DMS153 treated with DMSO at 0.1 percent for 48 hours (cell line): ENCODE results near the gene E2F8.
"Not testable (repeated sequence)": the region's sequence is repeated elsewhere in the genome, so short reads cannot be mapped to it uniquely, and the experiment has no call there.

Experiments used
- DNase-seq: peaks from one replicate; lab custom pipeline; 2025; ENCODE audit not compliant: unreplicated experiment; lab: John Stamatoyannopoulos, UW

The E2F8 gene, protein sequence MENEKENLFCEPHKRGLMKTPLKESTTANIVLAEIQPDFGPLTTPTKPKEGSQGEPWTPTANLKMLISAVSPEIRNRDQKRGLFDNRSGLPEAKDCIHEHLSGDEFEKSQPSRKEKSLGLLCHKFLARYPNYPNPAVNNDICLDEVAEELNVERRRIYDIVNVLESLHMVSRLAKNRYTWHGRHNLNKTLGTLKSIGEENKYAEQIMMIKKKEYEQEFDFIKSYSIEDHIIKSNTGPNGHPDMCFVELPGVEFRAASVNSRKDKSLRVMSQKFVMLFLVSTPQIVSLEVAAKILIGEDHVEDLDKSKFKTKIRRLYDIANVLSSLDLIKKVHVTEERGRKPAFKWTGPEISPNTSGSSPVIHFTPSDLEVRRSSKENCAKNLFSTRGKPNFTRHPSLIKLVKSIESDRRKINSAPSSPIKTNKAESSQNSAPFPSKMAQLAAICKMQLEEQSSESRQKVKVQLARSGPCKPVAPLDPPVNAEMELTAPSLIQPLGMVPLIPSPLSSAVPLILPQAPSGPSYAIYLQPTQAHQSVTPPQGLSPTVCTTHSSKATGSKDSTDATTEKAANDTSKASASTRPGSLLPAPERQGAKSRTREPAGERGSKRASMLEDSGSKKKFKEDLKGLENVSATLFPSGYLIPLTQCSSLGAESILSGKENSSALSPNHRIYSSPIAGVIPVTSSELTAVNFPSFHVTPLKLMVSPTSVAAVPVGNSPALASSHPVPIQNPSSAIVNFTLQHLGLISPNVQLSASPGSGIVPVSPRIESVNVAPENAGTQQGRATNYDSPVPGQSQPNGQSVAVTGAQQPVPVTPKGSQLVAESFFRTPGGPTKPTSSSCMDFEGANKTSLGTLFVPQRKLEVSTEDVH

DNA sequence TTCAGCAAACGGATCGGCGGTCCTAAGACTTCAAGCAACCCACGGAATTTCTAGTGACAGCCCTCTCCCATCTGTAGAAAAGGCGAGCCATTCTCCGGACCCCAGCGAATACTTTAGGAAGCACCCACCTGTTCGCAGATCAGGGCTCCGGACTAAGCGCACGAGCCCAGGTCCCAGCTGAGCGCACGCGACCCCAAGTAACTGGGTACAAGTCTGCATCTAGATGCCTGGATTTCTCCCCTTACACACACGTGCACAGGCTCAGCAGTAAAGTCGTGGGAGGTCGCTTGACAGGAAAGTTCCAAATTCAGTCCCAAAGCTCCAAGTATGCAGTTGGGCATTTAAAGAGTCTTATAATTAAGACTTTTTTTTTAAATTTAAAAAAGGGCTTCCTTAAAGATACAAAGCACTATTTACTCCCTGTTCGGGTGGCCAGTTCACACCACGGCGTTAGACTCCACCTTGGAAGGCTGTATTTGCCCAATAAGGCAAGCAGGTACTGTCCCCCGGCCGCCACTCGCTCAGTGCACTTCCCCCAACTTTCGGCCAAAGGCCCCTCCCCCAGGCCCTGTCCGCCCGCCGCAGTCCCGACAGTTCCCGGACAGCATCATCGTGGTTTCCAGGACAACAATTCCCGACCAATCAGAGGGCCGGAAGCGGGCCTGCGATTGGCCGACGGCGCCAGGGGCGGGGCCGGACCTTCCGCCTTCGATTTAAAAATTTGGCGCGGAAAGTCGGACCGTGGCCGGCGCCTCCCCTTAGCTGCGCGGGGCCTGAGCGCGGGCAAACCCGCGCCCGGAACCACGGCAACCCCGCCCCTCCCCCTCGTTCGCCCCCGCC lies at the start of gene E2F8:
Gene E2F8 (minus strand): TSS at position 526 of the 840 bp plus-strand sequence. CDS start 824 bp downstream, outside the sequence.
- peak; percentile 94 for DNase-seq

DNA sequence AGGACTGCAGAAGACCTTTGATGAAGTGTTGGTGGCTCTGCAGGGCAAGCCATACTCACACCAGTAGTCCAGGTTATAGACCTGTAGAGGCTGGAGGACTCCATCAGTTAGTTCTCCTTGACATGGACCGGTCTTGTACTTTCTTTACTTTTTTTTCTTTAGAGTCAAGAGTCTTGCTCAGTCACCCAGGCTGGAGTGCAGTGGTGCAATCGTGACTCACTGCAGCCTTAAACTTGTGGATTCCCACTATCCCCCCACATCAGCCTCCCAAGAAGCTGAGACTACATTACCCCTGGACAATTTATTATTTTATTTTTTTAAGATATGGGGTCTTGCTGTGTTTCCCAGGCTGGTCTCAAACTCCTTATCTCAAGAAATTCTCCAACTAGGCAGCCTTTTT lies 49.6 kb upstream of the E2F8 start:
- DNase-seq = no peak

DNA sequence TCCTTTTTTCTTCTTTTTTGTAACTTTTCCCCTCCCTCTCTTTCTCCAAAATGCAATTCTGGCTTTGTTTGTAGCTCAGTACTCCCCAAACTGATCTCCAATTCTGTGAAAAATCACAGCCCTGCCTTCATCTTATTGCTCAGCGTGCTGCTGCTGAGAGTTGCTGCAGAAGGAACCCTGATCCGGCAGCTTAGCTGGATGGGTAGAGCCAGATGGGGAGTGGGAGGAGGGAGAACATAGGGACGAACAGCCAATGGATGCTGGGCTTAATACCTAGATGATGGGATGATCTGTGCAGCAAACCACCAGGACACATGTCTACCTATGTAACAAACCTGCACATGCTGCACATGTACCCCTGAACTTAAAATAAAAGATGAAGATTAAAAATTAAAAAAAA lies 47.5 kb upstream of the E2F8 start:
- DNase-seq = no peak

DNA sequence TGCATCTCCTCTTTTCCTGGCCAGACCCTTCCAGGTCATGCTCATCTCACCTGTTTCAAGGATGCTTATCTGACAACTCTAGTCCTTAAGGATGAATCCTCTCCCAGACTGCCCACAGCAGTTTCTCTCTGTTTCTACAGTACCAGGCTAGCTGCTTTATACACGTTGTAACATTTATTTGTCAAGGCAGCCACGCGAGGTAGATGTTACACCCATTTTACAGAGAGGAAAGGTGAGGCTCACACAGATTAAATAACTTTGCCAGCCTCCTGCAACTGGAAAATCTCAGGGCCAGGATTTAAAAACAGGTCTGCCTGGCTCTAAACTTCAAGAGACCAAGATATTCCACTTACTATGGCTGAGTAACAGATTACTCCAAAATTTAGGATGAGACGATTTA lies 45.7 kb upstream of the E2F8 start:
- DNase-seq = no peak

DNA sequence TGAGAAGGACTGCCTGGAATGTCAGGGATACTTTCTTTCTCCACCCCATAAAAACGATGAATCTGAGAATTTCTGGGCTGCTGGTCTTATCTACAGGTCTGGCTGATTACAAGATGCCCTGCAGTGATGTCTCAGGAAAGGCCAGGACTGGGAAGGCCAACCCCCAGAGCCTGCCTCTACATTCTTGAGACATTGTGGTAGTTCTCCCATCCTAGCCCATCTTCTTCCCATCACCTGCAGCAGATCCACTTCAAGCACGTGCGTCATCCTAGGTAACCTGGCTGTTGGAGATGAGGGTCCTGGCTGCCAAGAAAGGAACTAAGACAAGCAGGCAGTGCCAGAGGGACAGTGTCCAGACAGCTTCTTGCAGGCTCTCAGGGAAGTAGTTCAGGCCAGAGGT lies 44.1 kb upstream of the E2F8 start:
- DNase-seq = no peak

DNA sequence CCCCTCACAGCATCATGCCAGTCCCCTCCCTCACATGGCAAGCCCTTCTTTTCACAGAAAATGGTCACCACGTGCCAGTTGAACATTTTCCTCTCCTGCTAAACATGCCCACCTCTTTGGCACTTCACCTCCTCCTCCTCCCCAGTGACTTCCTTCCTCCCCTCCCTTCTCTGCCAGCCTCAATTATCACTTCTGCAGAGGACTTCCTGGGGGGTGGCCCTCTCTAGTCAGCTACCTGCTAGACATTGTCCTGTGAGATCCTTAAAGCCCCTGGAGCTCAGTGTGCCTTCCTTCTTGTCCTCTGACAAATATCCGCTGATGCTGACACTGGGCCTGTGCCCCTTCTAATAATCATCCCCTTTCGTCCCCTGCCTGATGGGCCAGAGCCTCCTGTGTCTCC lies 43.2 kb upstream of the E2F8 start:
- DNase-seq = no peak

DNA sequence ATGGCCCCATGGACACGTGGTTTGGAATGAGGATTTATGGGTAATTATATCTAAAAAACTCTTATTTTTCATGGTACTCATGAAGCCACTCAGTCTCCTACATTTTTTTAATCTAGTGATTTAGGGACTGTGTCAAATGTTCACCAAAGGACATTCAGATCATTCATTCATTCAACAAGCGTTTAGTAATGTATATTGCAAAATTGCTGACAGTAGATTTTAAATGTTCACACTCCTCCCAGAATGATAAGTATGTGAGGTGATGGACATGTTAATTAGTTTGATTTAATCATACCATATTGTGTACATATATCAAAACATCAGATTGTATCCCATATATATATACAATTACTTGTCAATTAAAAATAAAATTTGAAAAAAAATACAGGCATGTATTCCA lies 40.8 kb upstream of the E2F8 start:
- no peak for DNase-seq

DNA sequence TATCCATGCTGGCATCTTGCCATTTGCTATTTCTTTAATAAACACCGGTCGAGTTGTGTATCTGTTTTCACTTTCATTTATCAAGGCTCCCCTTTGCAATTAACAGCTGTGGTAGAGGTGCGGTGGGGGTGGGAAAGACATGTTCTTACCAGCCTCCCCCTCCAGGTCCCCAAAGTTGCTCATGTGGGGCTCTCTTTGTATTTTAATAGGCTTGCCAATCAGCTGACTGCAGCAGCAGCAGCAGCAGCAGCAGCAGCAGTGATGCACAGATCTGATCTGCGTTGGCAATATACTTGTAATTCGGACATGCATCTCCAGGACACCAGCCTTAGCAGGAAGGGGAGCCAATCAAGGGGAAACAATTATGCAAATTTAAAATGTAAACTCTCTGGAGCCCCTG lies 40.3 kb upstream of the E2F8 start:
- DNase-seq = no peak

- no peak for DNase-seq
These were observed 38.7 kb upstream of the E2F8 start for GRCh38 chr11:19279451-19279850.

DNA sequence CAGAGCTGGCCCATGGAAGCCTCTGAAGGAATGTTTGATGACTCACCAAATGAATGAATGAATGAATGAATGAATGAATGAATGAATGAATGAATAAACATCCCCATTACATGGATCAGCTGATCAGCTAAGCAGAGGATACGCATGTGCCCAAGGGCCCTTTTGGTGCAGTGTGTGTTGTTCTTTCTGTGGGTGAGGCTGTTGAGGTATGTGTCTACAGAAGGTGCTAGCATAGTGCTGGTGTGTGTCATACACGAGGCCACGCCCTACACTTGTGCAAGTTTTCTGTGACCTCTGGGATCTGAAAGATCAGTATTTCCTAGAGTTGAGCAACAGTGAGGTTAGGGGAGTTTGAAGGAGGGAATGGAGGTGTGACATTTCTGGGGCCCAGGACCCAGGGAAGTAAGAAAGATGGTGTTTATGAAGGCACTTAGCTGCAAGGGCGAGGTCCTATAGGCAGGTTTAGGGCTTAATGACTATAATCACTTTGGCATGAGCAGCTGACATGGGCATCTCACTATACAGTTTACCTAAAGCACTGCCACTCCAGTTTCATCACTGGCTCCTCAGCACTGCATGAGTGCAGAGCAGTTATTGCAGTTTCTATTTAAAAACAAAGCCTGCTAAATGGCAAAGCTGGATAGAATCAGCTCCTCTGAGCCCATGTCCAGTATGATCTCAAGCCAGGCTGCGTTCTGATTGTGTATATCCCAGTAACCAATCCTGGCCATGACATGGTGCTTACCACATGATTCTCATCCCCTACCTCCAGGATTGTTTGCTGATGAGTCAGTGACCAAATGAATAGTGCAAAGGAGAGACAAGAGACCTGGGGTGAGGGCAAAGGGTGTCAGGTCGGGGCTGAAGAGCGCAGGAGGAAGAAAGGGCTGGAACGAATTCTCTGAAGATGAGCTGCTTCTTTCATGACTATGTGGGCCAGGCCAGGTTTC lies 36.4 kb upstream of the E2F8 start:
- no peak for DNase-seq

DNA sequence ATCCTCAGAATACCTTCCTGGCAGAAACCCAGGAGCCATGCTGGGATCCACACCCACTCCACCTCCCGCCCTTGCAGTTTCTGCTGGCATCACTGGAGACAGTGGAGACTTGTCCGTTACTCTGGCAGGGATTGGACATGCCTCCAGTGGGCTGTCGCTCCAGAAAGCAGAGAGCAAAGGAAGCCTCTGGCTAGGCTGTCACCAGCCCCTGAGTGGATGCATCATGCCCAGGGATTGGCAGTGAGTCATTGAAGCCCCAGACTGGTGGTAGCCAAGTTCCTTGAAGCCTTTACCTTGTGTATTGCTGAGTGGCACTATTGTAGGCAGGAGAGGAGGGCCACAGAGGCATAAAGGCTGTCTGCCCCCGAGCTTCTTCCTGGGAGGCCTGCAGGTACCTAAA lies 34.8 kb upstream of the E2F8 start:
- no peak for DNase-seq

- not testable (repeated sequence) for DNase-seq
These were observed 32.5 kb upstream of the E2F8 start for GRCh38 chr11:19273219-19273618.

- DNase-seq = no peak
These were observed 28.2 kb upstream of the E2F8 start for GRCh38 chr11:19268909-19269308.

GRCh38 chr11:19267567-19267966 lies 26.8 kb upstream of the E2F8 start:
- DNase-seq = no peak

- DNase-seq = no peak
These were observed 22.6 kb upstream of the E2F8 start for GRCh38 chr11:19263333-19263732.

DNA sequence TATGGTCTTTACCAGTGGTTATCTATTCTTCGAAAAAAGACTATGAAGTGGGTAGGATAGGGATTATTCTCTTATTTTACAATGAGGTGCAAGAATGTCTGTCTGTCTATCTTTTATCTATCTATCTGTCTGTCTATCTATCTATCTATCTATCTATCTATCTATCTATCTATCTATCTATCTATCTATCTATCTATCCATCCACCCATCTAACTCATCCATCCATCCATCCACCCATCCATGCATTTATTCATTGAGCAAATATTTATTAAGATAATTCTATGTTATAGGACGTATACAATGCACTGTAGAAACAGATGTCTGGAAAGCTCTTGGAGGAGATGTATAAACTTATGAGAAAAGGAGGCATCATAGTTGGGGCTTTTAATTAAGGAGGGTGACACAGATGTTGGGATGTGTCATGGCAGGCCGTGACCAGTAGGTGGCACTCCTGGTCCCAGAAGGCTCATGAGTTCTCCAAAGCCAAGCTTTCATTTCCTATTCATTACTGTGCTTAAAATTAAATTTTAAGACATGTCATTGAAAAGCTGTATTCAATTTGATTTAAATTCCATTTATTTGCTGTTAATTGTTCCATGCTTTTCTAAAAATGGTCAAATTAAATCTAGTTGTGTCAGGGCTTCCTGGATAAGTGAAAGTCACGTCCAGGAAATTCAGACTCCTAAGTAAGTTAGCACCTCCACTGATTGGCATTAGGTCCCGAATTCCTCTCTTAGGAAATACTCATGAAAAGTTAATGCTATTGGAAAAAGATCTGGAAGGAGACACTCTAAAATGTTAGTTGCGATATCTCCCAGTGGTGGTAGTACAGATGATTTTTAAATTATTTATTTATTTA lies 19.0 kb upstream of the E2F8 start:
- peak; percentile 40 for DNase-seq

GRCh38 chr11:19258641-19259230 lies 18.0 kb upstream of the E2F8 start:
- no peak for DNase-seq

DNA sequence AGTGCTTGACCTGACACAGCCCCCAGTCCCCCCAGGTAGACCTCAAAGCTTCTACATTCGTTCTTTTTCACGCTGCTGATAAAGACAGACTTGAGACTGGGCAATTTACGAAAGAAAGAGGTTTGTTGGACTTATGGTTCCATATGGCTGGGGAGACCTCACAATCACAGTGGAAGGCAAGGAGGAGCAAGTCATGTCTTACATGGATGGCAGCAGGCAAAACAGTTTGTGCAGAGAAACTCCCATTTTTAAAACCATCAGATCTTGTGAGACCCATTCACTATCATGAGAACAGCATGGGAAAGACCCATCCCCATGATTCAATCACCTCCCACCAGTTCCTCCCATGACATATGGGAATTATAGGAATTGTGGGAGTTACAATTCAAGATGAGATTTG lies 13.7 kb upstream of the E2F8 start:
- not testable (repeated sequence) for DNase-seq

DNA sequence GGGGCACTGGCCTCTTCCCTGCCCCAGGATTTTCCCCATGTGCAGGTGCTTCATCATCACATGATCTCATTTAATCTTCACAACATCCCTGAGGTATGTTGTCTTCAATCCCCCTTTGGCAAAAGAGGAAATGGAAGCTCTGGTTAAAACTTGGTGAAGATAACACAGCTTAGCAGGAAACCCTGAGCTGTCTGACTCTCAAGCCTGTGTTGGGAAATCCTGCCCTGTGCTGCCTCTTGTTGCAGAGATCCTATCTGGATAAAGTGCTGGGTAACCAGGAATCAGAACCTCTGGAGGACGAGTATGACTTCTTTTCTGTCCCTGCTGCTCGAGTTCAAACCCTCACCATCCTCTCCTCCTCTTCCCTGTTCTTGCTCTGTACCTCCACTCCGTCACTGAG lies 13.1 kb upstream of the E2F8 start:
- DNase-seq = no peak
